Fibroblast of skin of abdomen (primary cell): ENCODE measurements around the gene AGO4.
"Not testable (repeated sequence)": the region's sequence is repeated elsewhere in the genome, so short reads cannot be mapped to it uniquely, and the experiment has no call there.

Experiments
- DNase-seq: peaks from one replicate; pipeline ENCODE4 v3.0.0-alpha.2; 2013

AGO4 gene

DNA sequence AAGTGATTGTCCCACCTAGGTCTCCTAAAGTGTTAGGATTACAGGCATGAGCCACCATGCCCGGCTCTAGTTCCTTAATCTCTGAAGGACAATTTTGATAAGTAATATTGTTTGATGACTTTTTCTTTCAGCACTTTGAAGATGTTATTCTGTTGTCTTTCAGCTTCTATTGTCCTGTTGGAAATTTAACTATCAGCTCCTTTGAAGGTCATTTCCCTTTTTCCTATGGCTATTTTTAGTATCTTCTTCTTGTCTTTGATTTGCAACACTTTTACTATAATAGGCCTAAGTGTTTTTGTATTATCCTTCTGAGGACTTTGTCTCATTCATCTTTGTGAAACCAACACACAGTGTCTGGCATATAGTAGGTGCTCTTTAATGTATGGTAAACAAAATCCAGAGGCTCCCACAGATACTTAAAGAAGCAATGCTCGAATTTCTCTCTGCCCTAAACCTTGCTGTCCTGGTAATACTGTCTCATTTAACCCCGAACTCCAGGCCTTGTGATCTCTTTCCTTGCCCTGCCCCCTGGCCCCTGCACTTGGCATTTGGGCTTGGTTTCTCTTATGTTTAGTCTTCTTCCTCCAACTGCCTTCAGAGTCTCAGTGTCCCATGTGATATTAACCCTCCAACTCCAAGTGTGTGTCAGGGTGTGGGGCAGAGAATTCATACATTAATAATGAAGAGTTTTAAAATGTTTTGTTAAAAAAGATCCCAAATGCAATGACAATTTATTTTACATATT is 56.2 kb downstream of the AGO4 start:
- no peak for DNase-seq

DNA sequence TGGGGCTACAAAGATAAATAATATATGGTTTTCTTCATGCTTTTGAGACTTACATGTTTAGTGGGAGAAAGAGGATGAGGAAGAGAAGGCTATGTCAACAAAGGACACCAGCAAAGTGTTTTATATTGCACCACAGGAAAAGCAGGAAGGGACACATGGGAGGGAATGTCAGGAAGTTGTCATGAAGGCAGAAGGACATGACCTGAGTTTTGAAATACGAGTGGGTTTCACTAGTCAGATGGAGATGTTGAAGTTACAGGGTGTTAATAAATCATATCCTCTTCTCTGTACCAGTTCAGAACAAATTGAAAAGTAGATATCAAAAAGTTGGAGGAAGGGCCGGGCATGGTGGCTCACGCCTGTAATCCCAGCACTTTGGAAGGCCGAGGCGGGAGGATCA is 57.0 kb downstream of the AGO4 start:
- DNase-seq: no peak

DNA sequence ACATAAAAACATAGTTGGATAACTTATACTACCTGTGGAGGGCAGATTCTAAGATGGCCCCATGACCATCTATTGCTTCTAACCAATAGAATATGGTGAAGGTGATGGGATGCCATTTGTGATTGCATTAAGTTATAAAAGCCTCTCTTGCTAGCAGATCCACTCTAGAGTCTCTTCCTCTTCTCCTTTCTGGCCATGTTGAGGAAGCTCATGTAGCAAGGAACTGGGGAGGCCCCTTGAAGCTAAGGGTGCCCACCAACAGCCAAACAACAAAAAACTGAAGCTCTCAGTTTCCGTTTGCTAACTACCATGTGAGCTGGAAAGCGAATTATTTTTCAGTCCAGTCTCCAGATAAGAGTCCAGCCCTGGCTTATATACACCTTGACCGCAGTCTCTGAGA is 59.2 kb downstream of the AGO4 start:
- no peak for DNase-seq

DNA sequence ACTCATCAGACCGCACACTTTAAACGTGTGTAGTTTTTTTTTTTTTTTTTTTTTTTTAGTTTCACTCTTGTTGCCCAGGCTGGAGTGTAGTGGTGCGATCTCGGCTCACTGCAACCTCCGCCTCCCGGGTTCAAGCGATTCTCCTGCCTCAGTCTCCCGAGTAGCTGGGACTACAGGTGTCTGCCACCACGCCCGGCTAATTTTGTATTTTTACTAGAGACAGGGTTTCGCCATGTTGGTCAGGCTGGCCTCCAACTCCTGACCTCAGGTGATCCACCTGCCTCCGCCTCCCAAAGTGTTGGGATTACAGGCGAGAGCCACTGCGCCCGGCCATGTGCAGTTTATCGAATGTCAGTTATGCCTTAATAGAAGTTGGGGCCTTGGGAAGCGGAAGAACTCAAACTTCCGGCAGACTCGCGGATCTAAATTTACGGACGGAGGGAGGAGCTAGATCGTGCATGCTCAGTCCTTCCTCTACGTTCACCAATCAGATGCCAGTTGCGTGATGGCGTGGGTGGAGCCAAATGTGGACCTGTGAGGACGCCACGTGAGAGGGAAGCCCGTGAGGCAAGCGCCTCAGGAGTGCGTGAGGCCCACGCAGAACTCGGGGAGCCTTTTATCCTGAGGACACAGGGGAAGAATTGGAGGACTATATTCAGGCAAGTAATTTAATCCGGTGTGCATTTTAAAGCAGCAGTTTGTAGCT is 61.6 kb downstream of the AGO4 start:
- DNase-seq: not testable (repeated sequence)

DNA sequence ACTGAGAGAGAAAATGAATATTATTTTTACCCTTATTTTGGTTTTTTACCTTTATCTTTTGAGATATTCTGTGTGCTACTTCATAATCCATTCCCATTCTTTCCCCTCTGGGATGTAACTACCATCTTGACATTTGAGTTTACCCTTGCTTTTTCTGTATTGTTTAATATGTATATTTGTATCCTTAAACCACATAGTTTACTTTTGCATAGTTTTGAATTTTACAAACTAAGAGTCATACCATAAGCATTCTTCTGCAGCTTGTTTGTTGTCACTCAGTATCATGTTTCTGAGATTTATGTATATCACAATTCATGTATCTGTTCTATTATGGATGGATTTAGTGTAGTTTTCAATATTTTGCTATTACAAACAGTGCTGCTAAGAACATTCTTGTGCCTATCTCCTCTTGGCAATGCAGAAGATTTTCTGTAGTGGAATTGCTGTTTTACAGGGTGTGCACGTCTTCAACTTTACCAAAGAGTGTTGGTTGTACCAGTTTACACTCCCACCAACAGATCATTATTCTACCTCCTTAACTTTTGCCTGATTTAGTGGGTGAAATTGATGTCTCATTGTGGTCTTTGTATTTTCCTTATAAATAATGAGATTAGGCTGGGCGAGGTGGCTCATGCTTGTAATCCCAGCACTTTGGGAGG is 63.0 kb downstream of the AGO4 start:
- no peak for DNase-seq

DNA sequence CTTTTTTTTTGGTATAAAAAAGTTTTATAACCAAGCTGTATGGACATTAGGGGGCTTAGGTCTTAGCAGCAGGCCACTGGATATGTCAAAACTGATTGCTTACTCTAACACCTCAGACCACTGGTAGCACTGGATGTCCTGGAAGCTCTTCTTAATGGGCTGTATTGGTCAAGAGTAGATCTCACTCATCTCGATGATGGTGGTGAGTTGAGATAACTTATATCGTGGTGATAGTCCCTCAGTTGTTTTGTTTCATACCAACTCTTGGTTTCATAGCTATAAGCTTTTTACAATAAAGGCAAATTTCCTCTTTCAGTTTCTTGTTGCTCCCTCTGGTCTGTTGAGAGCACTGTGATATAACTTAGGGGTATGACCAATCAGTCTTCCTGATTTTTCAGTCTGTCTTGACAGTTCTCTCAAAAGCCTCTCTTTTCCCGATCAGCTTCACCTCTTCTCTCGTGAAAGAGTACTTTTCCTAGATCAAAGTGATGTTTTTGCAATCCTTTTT is 65.5 kb downstream of the AGO4 start:
- no peak for DNase-seq

DNA sequence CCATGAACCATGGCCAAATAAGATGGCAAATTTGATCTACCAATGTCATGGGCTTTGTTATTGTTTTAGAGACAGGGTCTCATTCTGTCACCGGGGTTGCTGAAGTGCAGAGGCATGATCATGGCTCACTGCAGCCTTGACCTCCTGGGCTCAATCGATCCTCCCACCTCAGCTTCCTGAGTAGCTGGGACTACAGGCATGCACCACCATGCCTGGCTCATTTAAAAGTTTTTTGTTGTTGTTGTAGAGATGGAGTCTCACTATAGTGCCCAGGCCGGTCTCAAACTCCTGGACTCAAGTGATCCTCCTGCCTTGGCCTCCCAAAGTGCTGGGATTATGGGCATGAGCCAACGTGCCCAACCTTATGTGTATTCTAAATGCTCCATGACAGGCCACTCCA is 66.3 kb downstream of the AGO4 start:
- not testable (repeated sequence) for DNase-seq

DNA sequence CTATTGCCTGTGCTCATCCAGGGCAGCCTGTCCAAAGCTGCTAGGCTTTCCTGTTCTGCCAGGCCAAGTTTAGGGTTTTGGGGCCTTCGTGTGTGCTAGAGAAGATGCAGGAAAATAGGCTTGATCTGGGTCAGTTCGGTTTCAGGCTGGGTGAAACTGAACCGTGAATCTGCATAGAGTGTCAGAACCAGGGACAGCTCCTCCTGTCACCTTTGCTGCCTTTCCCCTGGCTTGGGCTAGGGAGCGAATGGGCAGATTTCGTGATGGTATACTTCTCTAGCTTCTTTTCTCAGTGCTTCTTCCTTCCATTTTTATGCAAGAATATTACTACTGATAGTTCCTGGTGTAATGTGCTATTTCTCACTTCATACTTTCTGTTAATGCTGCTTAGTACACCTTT is 69.2 kb downstream of the AGO4 start:
- no peak for DNase-seq

DNA sequence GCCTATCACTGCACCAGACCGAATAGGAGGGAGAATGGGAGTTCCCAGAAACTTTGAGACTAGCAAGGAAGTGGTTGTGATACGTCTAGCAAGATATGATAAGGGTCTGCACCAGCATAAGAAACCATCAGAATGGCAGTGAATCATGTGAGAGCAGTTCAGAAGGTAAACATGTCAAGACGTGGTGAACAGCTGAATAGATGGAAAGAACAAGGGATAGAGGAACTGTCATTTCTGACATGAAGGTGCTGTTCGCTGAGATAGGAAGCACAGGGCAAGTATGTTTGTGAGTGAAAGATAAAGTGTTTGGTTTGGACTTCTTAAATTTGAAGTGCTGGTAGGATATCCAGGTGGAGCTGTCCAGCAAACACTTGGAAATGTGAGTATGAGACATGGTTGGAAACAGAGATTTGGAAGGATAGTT is 74.0 kb downstream of the AGO4 start:
- no peak for DNase-seq

DNA sequence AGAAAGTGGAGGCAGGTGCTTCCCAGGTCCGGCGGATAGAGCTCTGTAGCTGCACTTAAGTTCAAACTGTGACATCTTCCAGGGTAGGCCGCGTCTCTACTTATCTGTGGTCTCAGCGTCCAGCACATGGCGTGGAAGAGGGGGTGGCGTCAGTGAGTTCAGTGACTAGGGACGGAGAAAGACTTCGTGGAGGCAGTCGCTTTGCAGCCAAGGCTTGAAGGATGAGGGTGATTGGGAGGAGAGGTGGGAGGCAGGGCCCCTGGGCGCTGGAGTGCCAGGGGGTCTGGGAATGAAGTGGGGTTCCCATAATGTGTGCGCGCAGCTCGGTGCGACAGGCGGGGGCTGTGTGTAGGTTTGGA is 74.7 kb downstream of the AGO4 start:
- DNase-seq: no peak

DNA sequence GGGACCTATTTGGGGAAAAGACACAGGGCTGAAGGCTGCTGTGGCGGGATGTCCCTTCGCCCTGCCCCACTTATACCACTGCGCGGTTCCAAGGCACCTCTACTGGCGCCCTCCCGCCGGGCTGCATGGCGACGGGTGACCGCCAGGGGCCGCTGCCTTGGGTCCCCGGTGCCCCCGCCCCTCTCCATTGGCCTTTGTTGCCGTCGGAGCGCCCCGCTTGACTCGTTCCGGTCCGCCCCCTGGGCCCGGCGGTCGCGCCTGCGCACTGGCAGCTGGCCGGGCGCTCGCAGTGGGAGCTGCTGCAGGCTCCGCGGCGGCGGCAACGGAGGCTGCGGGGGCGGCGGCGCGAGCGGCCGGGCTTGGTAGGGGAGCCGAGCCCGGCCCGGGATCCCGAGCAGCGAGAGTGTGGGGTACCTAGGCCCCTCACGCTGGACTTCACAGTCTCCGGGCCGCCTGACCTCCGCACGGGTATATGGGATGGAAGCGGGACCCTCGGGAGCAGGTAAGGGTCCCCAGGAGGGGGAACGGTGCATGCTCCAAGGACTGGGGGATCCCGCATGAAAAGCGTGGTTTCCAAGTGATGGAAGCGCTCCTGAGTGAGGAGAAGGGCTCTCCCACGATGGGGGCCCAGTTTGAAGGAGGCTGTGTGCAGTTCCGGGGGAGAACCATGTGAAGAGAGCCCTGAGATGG is 75.3 kb downstream of the AGO4 start, which contains the start of gene AGO1:
AGO1 (plus strand) TSS at position 265 of the 690 bp plus-strand sequence; CDS start at position 478, 213 bp downstream.
- peak; percentile 93 for DNase-seq

DNA sequence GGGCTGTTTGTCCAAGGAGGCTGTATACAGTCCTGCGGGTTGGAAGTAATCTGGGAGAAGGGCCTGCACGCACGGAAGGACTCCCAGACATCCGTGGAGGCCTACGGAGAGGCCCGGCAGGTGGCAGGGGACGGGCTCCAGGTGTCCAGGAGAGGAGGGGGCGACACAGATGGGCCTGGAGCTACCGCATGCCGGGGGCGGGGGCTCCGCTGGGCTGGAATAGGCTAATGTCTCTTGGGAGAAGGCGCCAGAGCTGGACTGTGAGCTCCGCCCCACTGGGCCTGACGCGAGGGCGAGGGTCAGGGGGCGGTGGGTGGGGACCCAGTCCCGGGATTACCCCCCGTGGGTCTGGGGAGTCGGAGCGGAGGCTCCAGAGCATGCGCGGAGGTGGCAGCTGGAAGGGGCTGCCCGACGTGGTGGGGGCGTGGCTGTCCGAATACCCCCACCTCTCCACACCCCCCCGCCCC is 75.9 kb downstream of the AGO4 start:
- peak; percentile 21 for DNase-seq

DNA sequence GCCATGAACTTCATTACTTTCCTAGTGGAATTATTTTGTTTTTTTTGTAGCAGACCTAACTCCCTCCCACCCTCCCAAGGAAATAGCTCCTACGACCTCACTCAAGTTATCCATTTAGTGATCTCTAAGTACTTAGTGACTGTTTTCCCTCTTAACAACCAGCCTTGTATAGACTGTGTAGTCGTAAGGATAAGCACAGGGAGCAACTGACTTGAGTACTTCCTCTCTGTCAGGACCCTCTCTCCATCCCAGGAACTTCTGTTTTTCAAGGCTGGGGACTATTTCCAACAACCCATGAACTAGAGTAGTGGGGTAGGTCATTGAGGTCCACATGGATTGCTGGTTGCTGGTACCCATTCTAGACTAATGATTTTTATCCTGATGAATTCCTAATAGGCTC is 77.1 kb downstream of the AGO4 start:
- DNase-seq: no peak

DNA sequence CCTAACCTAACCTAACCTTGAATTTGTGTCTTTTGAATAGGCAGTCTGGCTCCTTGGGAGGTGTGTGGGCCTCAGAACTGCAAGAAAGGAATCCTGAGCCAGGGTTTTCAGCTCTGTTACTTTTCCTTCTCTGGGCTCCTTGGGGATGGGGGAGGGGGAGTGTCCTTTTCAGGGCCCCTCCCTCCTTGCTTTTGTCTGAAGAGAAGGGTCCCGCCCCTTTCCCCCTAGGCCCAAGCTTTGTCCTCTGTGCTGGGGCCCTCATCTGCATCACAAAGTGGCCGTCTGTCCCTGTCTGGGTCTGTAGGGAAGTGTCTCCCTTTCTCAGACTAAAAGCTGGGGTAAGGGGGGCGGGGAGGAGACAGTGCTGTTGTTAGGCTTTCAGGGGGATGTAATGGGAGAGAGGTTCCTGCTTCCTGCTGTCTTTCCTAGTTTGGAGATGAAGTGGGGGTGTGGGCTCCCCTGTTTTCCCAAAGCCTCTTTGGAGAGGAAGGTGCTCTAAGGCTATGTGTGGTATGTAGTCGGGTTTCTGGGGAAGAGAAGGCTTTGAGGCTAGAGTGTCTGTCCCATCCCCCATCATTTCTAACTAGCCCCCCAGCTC is 78.2 kb downstream of the AGO4 start:
- DNase-seq: peak; percentile 13

DNA sequence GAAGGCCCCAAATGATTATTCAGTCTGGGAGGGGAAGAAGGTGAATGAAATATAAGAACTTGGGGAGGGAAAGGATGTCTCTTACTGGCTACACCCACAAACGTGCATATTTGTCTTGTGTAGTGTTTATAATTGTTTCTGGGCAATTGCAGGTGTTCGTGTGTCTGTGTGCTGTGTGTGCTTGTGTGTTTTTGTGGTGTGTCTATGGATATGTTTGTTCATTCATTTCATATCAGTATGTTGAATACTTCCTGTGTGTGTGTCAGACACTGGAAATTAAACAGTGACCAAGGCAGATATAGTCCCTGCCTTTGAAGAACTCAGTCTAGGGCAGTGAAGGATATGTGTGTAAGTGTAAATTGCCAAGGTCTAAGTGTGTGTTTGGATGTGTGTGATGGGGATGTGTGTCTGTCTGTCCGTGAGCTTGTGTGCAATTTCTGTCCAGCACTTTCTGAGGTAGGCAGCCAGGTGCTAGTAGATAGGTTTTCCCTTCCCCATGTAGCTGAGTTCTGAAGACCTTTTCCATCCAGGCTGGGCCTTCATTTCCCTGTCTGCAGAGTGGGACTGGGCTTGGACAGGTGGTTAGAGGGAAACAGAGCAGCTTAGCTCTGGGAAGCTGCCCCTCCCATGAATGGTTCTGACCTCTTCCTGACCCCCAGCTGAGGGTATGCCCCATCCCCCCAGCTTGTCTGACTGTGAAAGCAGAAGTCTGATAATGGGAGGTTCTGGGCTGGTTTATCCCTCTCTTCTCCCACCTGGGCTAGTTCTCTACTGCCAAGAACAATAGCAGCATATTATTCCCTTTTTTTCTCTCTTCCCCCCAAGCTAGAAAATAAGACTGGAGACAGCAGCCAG is 79.0 kb downstream of the AGO4 start:
- DNase-seq: no peak

DNA sequence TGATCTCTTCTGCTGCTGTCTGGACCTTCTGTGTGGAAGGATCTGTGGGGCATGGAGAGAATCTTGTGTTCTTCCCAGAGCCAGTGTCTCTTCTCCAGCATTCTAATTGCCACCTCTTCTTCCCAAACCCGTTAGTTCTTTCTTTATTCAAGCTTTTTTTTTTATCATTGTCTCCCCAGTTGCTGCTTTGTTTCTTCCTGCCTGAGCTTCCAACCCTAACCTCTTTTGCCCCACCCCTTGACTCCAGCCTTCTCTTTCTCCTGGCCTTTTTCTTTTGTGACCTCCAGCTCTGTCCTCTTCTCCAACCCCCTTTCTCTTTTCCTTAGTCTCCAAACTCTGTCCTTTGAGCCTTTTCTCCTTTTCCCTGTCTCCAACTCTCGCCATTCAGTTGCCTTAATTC is 79.7 kb downstream of the AGO4 start:
- DNase-seq: no peak

DNA sequence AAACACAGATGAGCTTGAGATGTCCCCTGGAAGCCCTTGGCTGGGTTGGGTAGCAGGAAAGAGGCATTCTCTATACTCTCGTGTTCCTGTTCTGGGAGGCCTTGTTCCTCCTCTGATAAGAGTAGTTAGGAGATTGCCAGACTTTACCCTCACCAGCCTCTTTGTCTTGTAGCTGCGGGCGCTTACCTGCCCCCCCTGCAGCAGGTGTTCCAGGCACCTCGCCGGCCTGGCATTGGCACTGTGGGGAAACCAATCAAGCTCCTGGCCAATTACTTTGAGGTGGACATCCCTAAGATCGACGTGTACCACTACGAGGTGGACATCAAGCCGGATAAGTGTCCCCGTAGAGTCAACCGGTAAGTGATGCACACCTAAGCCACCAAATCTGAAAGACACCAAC is 80.4 kb downstream of the AGO4 start:
- DNase-seq: no peak

DNA sequence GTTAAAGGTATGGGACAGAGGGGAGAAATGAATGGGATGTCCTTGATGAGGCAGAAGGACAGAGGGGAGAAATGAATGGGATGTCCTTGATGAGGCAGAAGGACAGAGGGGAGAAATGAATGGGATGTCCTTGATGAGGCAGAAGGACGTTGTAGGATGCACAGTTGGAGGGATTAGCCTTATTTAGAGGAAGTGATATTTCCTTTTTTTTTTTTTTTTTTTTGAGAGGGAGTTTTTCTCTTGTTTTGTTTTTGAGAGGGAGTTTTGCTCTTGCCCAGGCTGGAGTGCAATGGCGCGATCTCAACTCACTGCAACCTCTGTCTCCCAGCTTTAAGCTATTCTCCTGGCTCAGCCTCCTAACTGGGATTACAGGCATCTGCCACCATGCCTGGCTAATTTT is 81.2 kb downstream of the AGO4 start:
- DNase-seq: not testable (repeated sequence)

DNA sequence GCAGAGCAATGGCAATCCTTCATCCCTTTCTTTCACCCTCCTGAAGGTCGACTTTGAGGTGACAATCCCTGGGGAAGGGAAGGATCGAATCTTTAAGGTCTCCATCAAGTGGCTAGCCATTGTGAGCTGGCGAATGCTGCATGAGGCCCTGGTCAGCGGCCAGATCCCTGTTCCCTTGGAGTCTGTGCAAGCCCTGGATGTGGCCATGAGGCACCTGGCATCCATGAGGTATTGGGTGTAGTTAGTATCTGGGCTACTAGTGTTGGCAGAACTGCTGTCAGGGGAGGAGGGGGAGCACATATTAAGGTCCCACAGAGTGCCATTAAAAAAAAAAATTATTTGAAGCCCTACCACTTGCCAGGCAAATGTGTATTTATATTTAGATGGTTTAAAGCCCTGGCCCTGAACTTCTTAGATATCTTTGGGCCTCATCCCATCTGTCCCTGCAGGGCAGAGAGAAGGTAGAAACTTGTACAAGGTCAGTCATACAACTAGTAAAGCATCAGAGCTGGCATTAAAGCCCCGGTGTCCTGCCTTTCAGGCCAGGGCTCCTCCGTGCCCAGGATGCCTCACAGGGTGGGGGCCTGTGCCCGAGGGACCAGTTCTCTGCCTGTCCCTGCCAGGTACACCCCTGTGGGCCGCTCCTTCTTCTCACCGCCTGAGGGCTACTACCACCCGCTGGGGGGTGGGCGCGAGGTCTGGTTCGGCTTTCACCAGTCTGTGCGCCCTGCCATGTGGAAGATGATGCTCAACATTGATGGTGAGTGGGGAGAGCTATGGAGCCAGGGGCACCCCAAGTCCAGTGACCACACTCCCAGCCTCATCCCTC is 85.4 kb downstream of the AGO4 start:
- DNase-seq: no peak

DNA sequence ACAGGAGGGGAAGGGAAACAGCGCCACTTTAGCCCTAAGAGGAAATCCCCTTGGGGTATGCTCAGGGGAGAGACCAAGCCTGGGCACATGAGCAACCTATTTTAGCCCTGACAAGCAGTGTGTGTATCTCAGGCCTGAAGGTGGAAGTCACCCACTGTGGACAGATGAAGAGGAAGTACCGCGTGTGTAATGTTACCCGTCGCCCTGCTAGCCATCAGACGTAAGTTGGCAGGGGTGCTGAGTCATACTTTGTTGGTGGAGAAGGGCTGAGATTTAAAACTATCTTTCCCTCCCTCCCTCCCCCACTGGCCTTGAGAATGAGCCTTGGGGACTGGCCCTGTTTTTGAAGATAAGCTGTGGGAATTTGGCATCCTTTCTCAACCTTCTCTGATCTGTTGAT is 86.4 kb downstream of the AGO4 start:
- DNase-seq: no peak
